Uterus (tissue), 4 donors: ENCODE measurements around the gene TMEM235. TPM values are rescaled to one million over a fixed set of nuclear protein-coding genes. Genes with fewer than 3 reads are reported as not detected.

ENCODE experiments used
- DNase-seq, 2 donors: peaks; one replicate each; pipeline ENCODE4 v3.0.0-alpha.2; 2019 to 2020
- H3K27ac ChIP-seq, 2 donors: fragments of 200-600 bp; sonication (generic); 1 replicate in 1 of 2; 2 replicates in 1 of 2; pipeline ENCODE4 v1.5.1; 2016 to 2018
- H3K27me3 ChIP-seq, 2 donors: fragments of 200-600 bp; sonication (generic); one replicate each; pipeline ENCODE4 v1.5.1; 2018 to 2019; ENCODE audit warnings: control low read depth in 1 of 2
- H3K36me3 ChIP-seq, 2 donors: fragments of 200-600 bp; sonication (generic); one replicate each; pipeline ENCODE4 v1.5.1; 2019; ENCODE audit warnings: control low read depth in 1 of 2
- H3K4me1 ChIP-seq, 2 donors: fragments of 200-600 bp; sonication (generic); one replicate each; pipeline ENCODE4 v1.5.1; 2018 to 2019; ENCODE audit warnings: control low read depth in 1 of 2
- H3K4me3 ChIP-seq, 2 donors: fragments of 200-600 bp; sonication (generic); 1 replicate in 1 of 2; 2 replicates in 1 of 2; pipeline ENCODE4 v1.5.1; 2018 to 2019; ENCODE audit warnings: mild to moderate bottlenecking in 1 of 2
- H3K9me3 ChIP-seq, 2 donors: fragments of 200-600 bp; sonication (generic); one replicate each; pipeline ENCODE4 v1.5.1; 2019; ENCODE audit warnings: control low read depth in 1 of 2
- CTCF ChIP-seq, 4 experiments: fragments of 200-600 bp in 2 of 4; fragments of 450-650 bp in 2 of 4; sonication (generic) in 2 of 4; IDR thresholded peaks; one replicate each; pipeline ENCODE4 v1.5.1; 2016 to 2019; ENCODE audit warnings: antibody characterized with exemption in 4 of 4, mild to moderate bottlenecking in 2 of 4, moderate library complexity in 1 of 4
- POLR2A ChIP-seq, 2 donors: fragments of 450-650 bp; IDR thresholded peaks; one replicate each; pipeline ENCODE4 v1.6.1; 2016; ENCODE audit warnings: antibody characterized with exemption in 2 of 2, mild to moderate bottlenecking in 1 of 2, moderate library complexity in 1 of 2
- intact Hi-C: fragments of 100-400 bp; cut with DNase I; formaldehyde crosslinking; loops from one replicate; pipeline ENCODE4 v1.15.1; 2023; ENCODE audit warnings: low total_unique reads
- total RNA-seq, 4 donors: library from RNA; depleted of rRNA in 3 of 4; stranded (reverse); fragments of >200 nt in 3 of 4; gene quantifications; one replicate each; pipeline versions ENCODE4 v1.1.0 to v1.2.4, GENCODE V29; 2014 to 2023
- donor health status: DM: yes; HTN: yes; CAD: no.

TMEM235 gene
- total RNA-seq, 4 donors from 2014 or later: not detected

GRCh38 chr17:78255029-78255656, 23.7 kb downstream of the TMEM235 start:
- intact Hi-C loops: loop anchor here (10.0 kb wide), 1 partner anchor 170 kb away; no protein-coding TSS in a partner anchor
- no peak overlapping the region for H3K27ac ChIP-seq
- H3K9me3 ChIP-seq: no peaks in the 10 kb centered on the region
- H3K27me3 ChIP-seq: no peaks in the 10 kb centered on the region
- no peaks in the 10 kb centered on the region for H3K4me1 ChIP-seq
- no peak overlapping the region for H3K4me3 ChIP-seq
- no peak for DNase-seq
- H3K36me3 ChIP-seq: no peaks in the 10 kb centered on the region
- no peak for TF ChIP-seq CTCF (IDR thresholded peaks at IDR 0.05)
- TF ChIP-seq POLR2A (IDR thresholded peaks at IDR 0.05): no peak

- intact Hi-C loops: loop anchor here (10.0 kb wide), 1 partner anchor 169 kb away; no protein-coding TSS in a partner anchor
- TF ChIP-seq CTCF (IDR thresholded peaks at IDR 0.05): no peak
- no peak for TF ChIP-seq POLR2A (IDR thresholded peaks at IDR 0.05)
These were observed 24.7 kb downstream of the TMEM235 start for GRCh38 chr17:78255953-78256706.

GRCh38 chr17:78256707-78257591, 25.5 kb downstream of the TMEM235 start:
- intact Hi-C loops: loop anchor here (10.0 kb wide), 1 partner anchor 168 kb away; no protein-coding TSS in a partner anchor
- Histone ChIP-seq H3K36me3 (no peaks in the 10 kb centered on the region), H3K4me3 (no peak overlapping the region), H3K27ac (no peak overlapping the region), H3K4me1 (no peaks in the 10 kb centered on the region), H3K9me3 (no peaks in the 10 kb centered on the region), H3K27me3 (no peaks in the 10 kb centered on the region)
- TF ChIP-seq POLR2A (IDR thresholded peaks at IDR 0.05): no peak
- no peak for DNase-seq

More at GRCh38 chr17:78255953-78256706, 24.7 kb downstream of the TMEM235 start:
- Histone ChIP-seq H3K4me3 (no peak overlapping the region), H3K27ac (no peak overlapping the region), H3K4me1 (no peaks in the 10 kb centered on the region), H3K36me3 (no peaks in the 10 kb centered on the region), H3K9me3 (no peaks in the 10 kb centered on the region), H3K27me3 (no peaks in the 10 kb centered on the region)
- no peak for DNase-seq

- DNase-seq: no peak
- H3K4me1 ChIP-seq: no peaks in the 10 kb centered on the region
- intact Hi-C loops: loop anchor here (10.0 kb wide), 1 partner anchor 167 kb away; no protein-coding TSS in a partner anchor
- TF ChIP-seq POLR2A (IDR thresholded peaks at IDR 0.05) (no peak), CTCF (IDR thresholded peaks at IDR 0.05) (no peak)
- H3K27me3 ChIP-seq: no peaks in the 10 kb centered on the region
- H3K27ac ChIP-seq: peak overlapping the region in 1 of 2 donors; percentile 54
- H3K4me3 ChIP-seq: no peak overlapping the region
- H3K9me3 ChIP-seq: no peaks in the 10 kb centered on the region
- H3K36me3 ChIP-seq: no peaks in the 10 kb centered on the region
These were observed 26.4 kb downstream of the TMEM235 start for GRCh38 chr17:78257810-78258322.
